GM18498 (cell line): Measurements from ENCODE around the gene CDRT15.
"Not testable (repeated sequence)": the region's sequence is repeated elsewhere in the genome, so short reads cannot be mapped to it uniquely, and the experiment has no call there.

ENCODE experiments used
- ATAC-seq: cut with Tn5 transposase; IDR thresholded peaks from one replicate; pipeline ENCODE4 v1.9.1; 2021; ENCODE audit warnings: mild to moderate bottlenecking, moderate library complexity; ENCODE audit not compliant: unreplicated experiment

The CDRT15 gene

GRCh38 chr17:14186443-14186842 is 50.2 kb downstream of the CDRT15 start:
- not testable (repeated sequence) for ATAC-seq
